Measurements from ENCODE around the gene PTMA. TPM values are rescaled to one million over a fixed set of nuclear protein-coding genes. Genes with fewer than 3 reads are reported as not detected.

Gene PTMA
- total RNA-seq, 1 experiment from 2014 or later, result 1,390 TPM

GRCh38 chr2:231667496-231667895 is 40.8 kb upstream of the PTMA start:
- Histone ChIP-seq H3K27ac (ENCODE audit: low read length) (peak overlapping the region; percentile 95), H3K27me3 (ENCODE audit: control insufficient read depth, insufficient read depth, low read length) (no peaks in the 10 kb centered on the region), H3K9me3 (ENCODE audit: control insufficient read depth, insufficient read depth, low read depth, low read length) (no peaks in the 10 kb centered on the region), H3K4me3 (ENCODE audit: low read depth in 2 of 2, low read length in 2 of 2) (peak overlapping the region in 1 of 2 experiments; percentile 66; a peak in 2 of 4 replicates), H3K36me3 (ENCODE audit: control insufficient read depth, insufficient read depth, low read length) (no peaks in the 10 kb centered on the region), H3K4me1 (ENCODE audit: control insufficient read depth, insufficient read depth, low read length) (peaks cover 37% of the 10 kb centered on the region)
- CTCF ChIA-PET, result interaction anchor here (0.7 to 0.9 kb wide), 2 partner anchors 10 to 50 kb away, joined by 3 read pairs; no protein-coding TSS in a partner anchor
- BruUV-seq (replicated peaks), result no TSS peak
- in situ Hi-C loops (cut with HindIII; ENCODE audit: low pct_unique_long_range_greater_than_20kb, low sequenced_read_pairs), result no loop called here
- POLR2A ChIA-PET, result interaction anchor here (0.7 to 1.1 kb wide), 2 partner anchors 41 to 54 kb away, joined by 4 to 5 read pairs; partner anchors contain the start of gene PTMA
- no peak for DNase-seq (ENCODE audit: low read depth, low spot score)
- intact Hi-C loops (cut with micrococcal nuclease; ENCODE audit: unreplicated experiment), result no loop called here
- ATAC-seq, result no peak
- TF ChIP-seq CTCF (IDR thresholded peaks at IDR 0.05) (no peak), POLR2AphosphoS5 (IDR thresholded peaks at IDR 0.05; ENCODE audit: low read depth, low read length) (no peak), SIN3A (IDR thresholded peaks at IDR 0.05; ENCODE audit: borderline replicate concordance, insufficient read depth, low read depth, low read length) (no peak), TCF7L2 (IDR thresholded peaks at IDR 0.05; ENCODE audit: low read depth, low read length) (no peak)
- TF ChIP-seq, protein P1, sequence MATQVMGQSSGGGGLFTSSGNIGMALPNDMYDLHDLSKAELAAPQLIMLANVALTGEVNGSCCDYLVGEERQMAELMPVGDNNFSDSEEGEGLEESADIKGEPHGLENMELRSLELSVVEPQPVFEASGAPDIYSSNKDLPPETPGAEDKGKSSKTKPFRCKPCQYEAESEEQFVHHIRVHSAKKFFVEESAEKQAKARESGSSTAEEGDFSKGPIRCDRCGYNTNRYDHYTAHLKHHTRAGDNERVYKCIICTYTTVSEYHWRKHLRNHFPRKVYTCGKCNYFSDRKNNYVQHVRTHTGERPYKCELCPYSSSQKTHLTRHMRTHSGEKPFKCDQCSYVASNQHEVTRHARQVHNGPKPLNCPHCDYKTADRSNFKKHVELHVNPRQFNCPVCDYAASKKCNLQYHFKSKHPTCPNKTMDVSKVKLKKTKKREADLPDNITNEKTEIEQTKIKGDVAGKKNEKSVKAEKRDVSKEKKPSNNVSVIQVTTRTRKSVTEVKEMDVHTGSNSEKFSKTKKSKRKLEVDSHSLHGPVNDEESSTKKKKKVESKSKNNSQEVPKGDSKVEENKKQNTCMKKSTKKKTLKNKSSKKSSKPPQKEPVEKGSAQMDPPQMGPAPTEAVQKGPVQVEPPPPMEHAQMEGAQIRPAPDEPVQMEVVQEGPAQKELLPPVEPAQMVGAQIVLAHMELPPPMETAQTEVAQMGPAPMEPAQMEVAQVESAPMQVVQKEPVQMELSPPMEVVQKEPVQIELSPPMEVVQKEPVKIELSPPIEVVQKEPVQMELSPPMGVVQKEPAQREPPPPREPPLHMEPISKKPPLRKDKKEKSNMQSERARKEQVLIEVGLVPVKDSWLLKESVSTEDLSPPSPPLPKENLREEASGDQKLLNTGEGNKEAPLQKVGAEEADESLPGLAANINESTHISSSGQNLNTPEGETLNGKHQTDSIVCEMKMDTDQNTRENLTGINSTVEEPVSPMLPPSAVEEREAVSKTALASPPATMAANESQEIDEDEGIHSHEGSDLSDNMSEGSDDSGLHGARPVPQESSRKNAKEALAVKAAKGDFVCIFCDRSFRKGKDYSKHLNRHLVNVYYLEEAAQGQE (IDR thresholded peaks at IDR 0.05; ENCODE audit: insufficient read depth in 1 of 2, low read depth in 2 of 2, low read length in 1 of 2), result no peak

DNA sequence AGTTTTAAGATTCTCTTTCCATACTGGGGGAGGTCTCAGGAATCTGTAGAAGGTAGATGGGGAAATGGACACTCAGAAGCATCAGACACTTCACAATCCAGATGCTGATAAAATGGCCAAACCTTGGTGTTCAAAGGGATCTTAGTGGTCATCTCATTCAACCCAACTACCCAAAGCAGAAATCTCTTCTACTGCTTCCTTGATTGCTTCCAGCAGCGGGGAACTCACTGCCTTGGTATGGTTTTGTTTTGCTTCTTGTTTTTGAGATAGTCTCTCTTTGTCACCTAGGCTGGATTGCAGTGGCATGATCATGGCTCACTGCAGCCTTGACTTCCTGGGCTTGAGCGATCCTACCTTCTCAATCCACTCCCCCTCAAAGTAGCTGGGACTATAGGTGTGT is 39.3 kb upstream of the PTMA start:
- TF ChIP-seq SIN3A (IDR thresholded peaks at IDR 0.05; ENCODE audit: borderline replicate concordance, insufficient read depth, low read depth, low read length) (no peak), CTCF (IDR thresholded peaks at IDR 0.05) (no peak), POLR2AphosphoS5 (IDR thresholded peaks at IDR 0.05; ENCODE audit: low read depth, low read length) (no peak), TCF7L2 (IDR thresholded peaks at IDR 0.05; ENCODE audit: low read depth, low read length) (no peak)
- TF ChIP-seq, protein P1 (IDR thresholded peaks at IDR 0.05; ENCODE audit: insufficient read depth in 1 of 2, low read depth in 2 of 2, low read length in 1 of 2), result no peak
- in situ Hi-C loops (cut with HindIII; ENCODE audit: low pct_unique_long_range_greater_than_20kb, low sequenced_read_pairs), result no loop called here

More for the DNA sequence above, 39.3 kb upstream of the PTMA start:
- ChIA-PET POLR2A (no interaction called here), CTCF (no interaction called here)
- BruUV-seq (replicated peaks), result no TSS peak
- peaks cover 52% of the 10 kb centered on the region for H3K4me1 ChIP-seq (ENCODE audit: control insufficient read depth, insufficient read depth, low read length)
- intact Hi-C loops (cut with micrococcal nuclease; ENCODE audit: unreplicated experiment), result no loop called here
- no peaks in the 10 kb centered on the region for H3K36me3 ChIP-seq (ENCODE audit: control insufficient read depth, insufficient read depth, low read length)
- no peak overlapping the region for H3K4me3 ChIP-seq (ENCODE audit: low read depth in 2 of 2, low read length in 2 of 2)
- no peaks in the 10 kb centered on the region for H3K27me3 ChIP-seq (ENCODE audit: control insufficient read depth, insufficient read depth, low read length)
- ATAC-seq (no peak), DNase-seq (ENCODE audit: low read depth, low spot score) (no peak)
- H3K27ac ChIP-seq (ENCODE audit: low read length), result peak overlapping the region; percentile 59; the same call in 1 of the 2 replicates
- no peaks in the 10 kb centered on the region for H3K9me3 ChIP-seq (ENCODE audit: control insufficient read depth, insufficient read depth, low read depth, low read length)

Measured in Panc1 (cell line).